GM12892 (cell line): ENCODE data around the gene LAGE3.

Source experiments
- DNase-seq: peaks from one replicate; pipeline ENCODE4 v3.0.0; 2011; ENCODE audit not compliant: insufficient read length
- FAIRE-seq: peaks from 2 replicates; lab custom pipeline; 2011; peaks lifted over from hg19 to GRCh38; lab: Jason Lieb, UNC
- POLR2A ChIP-seq: IDR thresholded peaks from 2 replicates; pipeline ENCODE4 v1.6.1; 2011; ENCODE audit warnings: low read depth, low read length, control low read depth
- POLR2AphosphoS5 ChIP-seq: IDR thresholded peaks from 2 replicates; pipeline ENCODE4 v1.6.1; 2011; ENCODE audit warnings: low read depth, low read length, control low read depth
- TAF1 ChIP-seq: IDR thresholded peaks from 2 replicates; pipeline ENCODE4 v1.6.1; 2011; ENCODE audit warnings: low read depth, mild to moderate bottlenecking, control low read depth, low read length, borderline replicate concordance

The LAGE3 gene

DNA sequence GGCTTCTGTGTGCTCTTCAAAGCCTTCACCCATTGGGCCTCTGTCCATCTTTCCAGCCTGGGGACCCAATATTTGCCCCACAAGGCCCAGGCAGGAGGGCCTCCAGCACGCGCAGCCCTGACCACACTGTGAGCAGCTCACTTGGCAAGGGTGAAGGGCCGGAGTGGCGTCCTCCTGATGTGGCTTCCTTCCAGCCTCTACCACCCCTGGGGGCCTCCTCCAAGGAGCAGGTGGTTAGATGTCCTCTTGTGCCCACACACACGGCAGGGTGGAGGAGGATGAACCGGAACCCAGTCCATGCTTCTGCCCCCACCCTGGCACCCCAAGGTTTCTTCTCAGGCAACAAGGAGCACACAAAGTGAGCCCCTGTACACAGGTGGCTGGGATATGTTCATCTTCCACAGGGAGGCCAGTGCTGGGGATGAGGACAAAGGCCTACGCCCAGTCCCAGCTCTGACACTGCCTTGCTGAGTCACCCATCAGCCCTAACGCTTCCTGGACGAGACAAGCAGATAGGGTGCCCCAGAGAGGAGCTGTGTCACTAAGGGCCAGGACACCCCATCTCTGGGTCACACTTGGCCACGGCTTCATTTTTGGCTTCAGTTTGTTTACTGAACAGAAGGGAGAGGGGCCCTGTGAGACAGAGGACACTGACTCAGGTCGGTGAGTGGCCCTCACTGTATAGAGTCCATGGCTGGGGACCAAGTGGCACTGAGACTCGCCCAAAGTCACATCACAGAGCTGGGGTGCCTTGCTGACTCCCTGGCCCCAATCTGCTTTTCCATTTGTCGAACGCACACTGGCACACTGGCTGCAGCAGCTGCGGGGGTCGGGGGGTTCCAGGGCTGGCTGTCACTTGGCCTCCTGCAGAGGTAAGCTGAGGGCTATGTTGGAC lies 5.4 kb upstream of the LAGE3 start:
- FAIRE-seq (no peak), DNase-seq (no peak)
- TF ChIP-seq TAF1, result no peak
- no peak for TF ChIP-seq POLR2AphosphoS5
- no peak for TF ChIP-seq POLR2A

DNA sequence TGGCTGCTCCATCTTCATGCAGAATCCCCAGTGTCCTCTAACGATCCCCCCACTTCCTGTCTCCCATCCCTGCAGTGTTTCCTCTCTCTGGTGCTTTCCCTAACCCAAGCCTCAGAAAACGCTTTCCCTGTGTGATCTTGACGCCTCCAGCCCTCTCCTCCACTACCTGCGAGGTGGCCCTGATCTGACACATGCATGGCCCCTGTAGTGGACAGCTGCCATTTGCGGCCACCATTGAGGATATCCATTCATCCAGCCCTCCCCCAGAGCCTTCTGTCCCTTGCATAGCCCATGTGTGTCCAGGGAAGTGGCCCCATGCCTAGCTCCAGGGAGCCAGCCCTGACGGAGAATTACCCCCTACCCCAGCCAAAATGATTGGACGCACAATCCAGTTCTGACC lies 4.2 kb upstream of the LAGE3 start:
- TF ChIP-seq POLR2AphosphoS5 (no peak), POLR2A (no peak), TAF1 (no peak)
- DNase-seq, result no peak
- FAIRE-seq, result no peak

DNA sequence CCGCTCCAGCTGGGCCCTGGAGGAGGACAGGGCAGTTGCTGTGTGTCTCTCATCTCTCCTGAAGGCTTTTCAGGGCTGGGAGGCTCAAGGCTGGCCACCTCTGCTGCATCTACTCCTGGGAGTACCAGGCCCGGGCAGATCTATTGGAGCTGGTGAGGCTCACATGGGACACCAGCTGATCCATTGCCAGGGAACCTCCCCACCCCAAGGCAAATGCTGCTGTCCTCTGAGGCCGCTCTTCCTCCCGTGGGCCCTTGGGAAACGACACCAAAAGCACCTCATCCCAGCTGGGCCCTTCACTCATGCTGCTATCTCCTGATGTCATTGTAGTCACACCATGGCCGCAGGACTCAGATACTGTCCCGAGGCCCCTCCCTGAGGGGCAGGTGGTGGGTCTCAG lies 3.7 kb upstream of the LAGE3 start:
- FAIRE-seq (no peak), DNase-seq (no peak)
- no peak for TF ChIP-seq POLR2AphosphoS5
- TF ChIP-seq TAF1, result no peak
- 0 out of 2 replicates have a peak, but pooled peaks have one; percentile 1 for TF ChIP-seq POLR2A

GRCh38 chrX:154481911-154482601 lies 3.0 kb upstream of the LAGE3 start:
- TF ChIP-seq TAF1, result no peak
- TF ChIP-seq POLR2AphosphoS5, result no peak
- TF ChIP-seq POLR2A, result no peak
- FAIRE-seq, result no peak

DNA sequence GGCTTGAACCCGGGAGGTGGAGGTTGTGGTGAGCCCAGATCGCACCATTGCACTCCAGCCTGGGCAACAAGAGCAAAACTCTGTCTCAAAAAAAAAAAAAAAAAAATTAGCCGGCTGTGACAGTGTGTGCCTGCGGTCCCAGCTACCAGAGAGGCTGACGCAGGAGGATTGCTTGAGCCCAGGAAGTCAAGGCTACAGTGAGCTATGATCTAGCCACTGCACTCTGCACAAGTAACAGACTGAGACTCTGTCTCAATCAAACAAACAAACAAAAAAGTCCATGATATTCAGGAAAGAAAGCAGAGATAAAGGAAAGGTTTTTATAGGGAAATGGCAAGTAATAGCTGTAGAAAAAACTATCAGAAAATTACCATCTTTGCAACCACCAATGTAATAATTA lies 2.1 kb upstream of the LAGE3 start:
- DNase-seq (no peak), FAIRE-seq (no peak)
- TF ChIP-seq TAF1 (no peak), POLR2A (no peak), POLR2AphosphoS5 (no peak)

More at GRCh38 chrX:154481911-154482601, 3.0 kb upstream of the LAGE3 start:
- no peak for DNase-seq

- DNase-seq, result no peak
- TF ChIP-seq TAF1 (no peak), POLR2A (no peak)
- peak; percentile 67 for FAIRE-seq
Observed at GRCh38 chrX:154477891-154478477, 1.1 kb downstream of the LAGE3 start.

DNA sequence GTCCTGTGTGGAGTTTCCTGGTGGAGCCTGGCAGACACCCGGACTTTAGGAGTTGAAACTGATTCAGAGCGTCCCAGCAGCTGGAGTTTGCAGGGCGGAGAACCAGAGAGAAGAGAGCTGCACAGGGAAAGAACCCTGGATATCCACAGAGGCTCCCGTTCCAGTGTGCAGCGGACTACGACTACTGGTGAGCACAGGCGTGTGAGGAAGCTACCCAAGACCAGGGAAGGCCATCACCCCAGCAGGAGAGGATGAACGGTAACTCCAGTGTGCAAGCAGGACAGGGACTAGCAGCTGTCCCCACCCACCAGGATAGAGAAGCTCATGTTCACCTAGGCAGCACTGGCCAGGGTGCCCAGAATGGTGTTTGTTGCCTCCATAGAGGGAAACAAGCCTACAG lies 2.3 kb downstream of the LAGE3 start:
- TF ChIP-seq POLR2AphosphoS5, result no peak
- TF ChIP-seq TAF1, result no peak
- TF ChIP-seq POLR2A, result no peak
- FAIRE-seq (no peak), DNase-seq (no peak)

- TF ChIP-seq POLR2A, result no peak
- no peak for TF ChIP-seq POLR2AphosphoS5
- no peak for TF ChIP-seq TAF1
- DNase-seq, result no peak
- FAIRE-seq, result no peak
Observed at GRCh38 chrX:154473683-154474082, 5.4 kb downstream of the LAGE3 start.

DNA sequence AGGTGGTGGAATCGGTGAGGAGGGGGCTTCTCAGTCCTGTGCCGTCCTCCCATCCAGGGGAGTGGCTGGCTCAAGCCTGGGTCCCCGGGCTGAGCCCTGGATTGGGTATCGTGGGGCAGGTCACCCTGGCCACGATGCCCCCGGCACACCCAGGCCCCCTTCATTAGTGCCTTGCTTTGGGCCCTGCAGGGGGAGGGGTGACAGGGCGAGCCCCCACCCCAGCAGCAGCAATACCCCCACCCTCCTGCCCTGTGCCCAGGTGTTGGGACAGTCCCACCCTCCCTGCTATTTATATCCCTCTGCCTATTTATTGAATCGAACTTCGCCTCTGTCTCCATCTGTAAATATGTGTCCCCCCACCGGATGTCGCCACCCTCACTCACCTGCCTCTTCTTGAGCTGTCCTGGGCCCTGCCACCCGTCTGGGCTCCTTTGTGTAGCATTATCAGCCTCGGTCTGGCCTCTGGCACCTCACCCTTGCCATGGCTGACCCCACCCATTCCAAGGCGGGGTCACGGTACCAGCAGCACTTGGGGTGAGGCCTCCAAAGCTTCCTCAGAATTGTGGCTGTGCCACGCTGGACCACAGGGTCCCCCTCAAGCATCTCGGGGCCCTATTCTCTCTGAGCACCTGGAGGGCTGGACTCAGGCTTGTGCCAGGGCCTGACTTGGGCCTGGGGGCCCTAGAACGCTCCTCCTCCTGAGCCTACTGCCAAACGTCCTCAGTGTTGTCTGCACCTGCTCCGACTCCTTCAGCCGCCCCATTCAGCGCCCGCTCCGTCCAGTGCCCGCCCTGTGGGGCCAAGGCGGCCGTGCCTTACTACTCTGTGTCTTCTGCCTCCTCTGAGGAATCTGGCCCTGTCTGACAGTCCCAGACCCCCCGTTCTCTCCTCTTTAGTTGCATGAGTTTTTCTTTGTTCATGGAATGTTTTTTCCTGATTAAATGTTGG lies 6.1 kb downstream of the LAGE3 start:
- FAIRE-seq (no peak), DNase-seq (no peak)
- TF ChIP-seq POLR2A (no peak), POLR2AphosphoS5 (no peak), TAF1 (no peak)

DNA sequence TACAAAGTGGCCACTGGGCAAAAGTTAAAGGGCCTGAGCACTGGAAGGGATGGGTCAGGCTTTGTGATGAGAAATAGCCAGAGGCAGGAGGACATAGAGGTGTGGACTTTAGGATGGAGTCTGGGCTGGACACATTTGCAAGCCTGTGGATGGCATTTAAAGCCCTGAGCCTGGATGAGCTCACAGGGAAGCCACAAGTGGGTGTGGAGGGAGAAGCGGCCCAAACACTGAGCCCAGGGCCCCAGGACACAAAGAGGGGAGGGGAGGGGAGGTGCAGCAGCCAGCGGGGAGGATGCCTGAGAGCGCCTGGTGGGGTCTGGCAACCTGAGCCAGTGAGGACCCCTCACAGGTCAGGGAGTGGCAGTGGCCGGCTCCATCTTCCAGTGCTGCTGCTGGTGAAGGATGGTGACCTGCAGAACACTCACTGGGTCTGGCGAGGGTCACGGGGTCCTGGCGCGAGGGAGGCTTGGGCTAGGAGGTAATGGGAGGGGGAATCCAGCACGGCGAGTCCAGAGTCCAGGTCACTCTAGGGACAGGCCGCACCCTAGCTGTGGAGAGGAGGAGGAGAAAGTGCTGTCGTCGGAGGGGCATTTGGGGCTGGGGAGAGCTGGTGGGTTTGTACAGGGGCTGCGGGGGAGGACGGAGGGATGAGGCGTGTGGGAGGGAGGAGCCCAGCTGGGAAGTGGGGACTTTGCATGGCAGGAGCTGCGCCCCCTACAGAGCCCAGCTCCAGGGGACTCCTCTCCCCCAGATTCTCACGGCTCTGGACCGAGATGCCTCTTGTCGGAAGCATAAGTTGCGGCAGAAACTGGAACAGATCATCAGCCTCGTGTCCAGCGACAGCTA lies 7.0 kb downstream of the LAGE3 start:
- TF ChIP-seq POLR2AphosphoS5 (no peak), TAF1 (no peak), POLR2A (no peak)
- DNase-seq (no peak), FAIRE-seq (no peak)
